G401 (cell line): Measurements from ENCODE around the gene ANKRD52. TPM values are rescaled to one million over a fixed set of nuclear protein-coding genes. Genes with fewer than 3 reads are reported as not detected.
"Not testable (repeated sequence)": the region's sequence is repeated elsewhere in the genome, so short reads cannot be mapped to it uniquely, and the experiment has no call there.

Source experiments
- DNase-seq: peaks from one replicate; pipeline ENCODE4 v3.0.0-alpha.2; 2015; ENCODE audit warnings: low spot score
- in situ Hi-C: cut with HindIII; loops from 2 replicates; pipeline ENCODE4 v1.10.0; 2016; ENCODE audit warnings: low sequenced_read_pairs, mixed read lengths
- total RNA-seq: library from RNA; depleted of rRNA; stranded (reverse); fragments of >200 nt; shearing (Covaris generic); gene quantifications from 2 replicates; pipeline ENCODE4 v1.2.3, GENCODE V29; 2014

Gene ANKRD52
- total RNA-seq, 1 experiment from 2014 or later: 6.2 TPM

- in situ Hi-C loops: no loop called here
These were observed 36.2 kb downstream of the ANKRD52 start, which contains the start of gene RNF41 for GRCh38 chr12:56221757-56222530. Gene RNF41, minus strand, starts transcription at chr12:56221922. Its CDS starts 7,875 bp downstream, at chr12:56214047.

GRCh38 chr12:56221232-56221756 is 36.9 kb downstream of the ANKRD52 start:
- in situ Hi-C loops: no loop called here

More at GRCh38 chr12:56221757-56222530, 36.2 kb downstream of the ANKRD52 start, which contains the start of gene RNF41:
- peak; percentile 99 for DNase-seq

GRCh38 chr12:56220611-56221231 is 37.5 kb downstream of the ANKRD52 start:
- in situ Hi-C loops: no loop called here
- no peak for DNase-seq

More at GRCh38 chr12:56221232-56221756, 36.9 kb downstream of the ANKRD52 start:
- DNase-seq: peak; percentile 64

- no peak for DNase-seq
- in situ Hi-C loops: no loop called here
These were observed 38.3 kb downstream of the ANKRD52 start for GRCh38 chr12:56219840-56220239.

GRCh38 chr12:56216461-56216860 is 41.7 kb downstream of the ANKRD52 start:
- in situ Hi-C loops: no loop called here
- DNase-seq: peak; percentile 91

- no peak for DNase-seq
- in situ Hi-C loops: no loop called here
These were observed 44.3 kb downstream of the ANKRD52 start for GRCh38 chr12:56213878-56214277.

GRCh38 chr12:56212361-56212760 is 45.8 kb downstream of the ANKRD52 start:
- in situ Hi-C loops: no loop called here

GRCh38 chr12:56208006-56208405 is 50.2 kb downstream of the ANKRD52 start:
- DNase-seq: no peak
- in situ Hi-C loops: loop anchor here (10.0 kb wide), 1 partner anchor 87 kb away; no protein-coding TSS in a partner anchor

More at GRCh38 chr12:56212361-56212760, 45.8 kb downstream of the ANKRD52 start:
- no peak for DNase-seq

- DNase-seq: peak; percentile 63
- in situ Hi-C loops: loop anchor here (10.0 kb wide), 1 partner anchor 88 kb away; no protein-coding TSS in a partner anchor
These were observed 51.6 kb downstream of the ANKRD52 start for GRCh38 chr12:56206452-56207166.

- in situ Hi-C loops: loop anchor here (10.0 kb wide), 1 partner anchor 89 kb away; no protein-coding TSS in a partner anchor
- DNase-seq: no peak
These were observed 52.7 kb downstream of the ANKRD52 start for GRCh38 chr12:56205445-56205844.

- in situ Hi-C loops: loop anchor here (10.0 kb wide), 1 partner anchor 91 kb away; no protein-coding TSS in a partner anchor
- DNase-seq: no peak
These were observed 53.9 kb downstream of the ANKRD52 start for GRCh38 chr12:56204275-56204674.

- in situ Hi-C loops: loop anchor here (10.0 kb wide), 1 partner anchor 92 kb away; no protein-coding TSS in a partner anchor
- DNase-seq: no peak
These were observed 55.3 kb downstream of the ANKRD52 start for GRCh38 chr12:56202838-56203237.

GRCh38 chr12:56202366-56202765 is 55.8 kb downstream of the ANKRD52 start:
- DNase-seq: no peak
- in situ Hi-C loops: loop anchor here (10.0 kb wide), 1 partner anchor 92 kb away; no protein-coding TSS in a partner anchor

GRCh38 chr12:56198836-56199235 is 59.3 kb downstream of the ANKRD52 start:
- no peak for DNase-seq
- in situ Hi-C loops: no loop called here

GRCh38 chr12:56197921-56198635 is 60.1 kb downstream of the ANKRD52 start:
- DNase-seq: no peak
- in situ Hi-C loops: no loop called here

GRCh38 chr12:56196818-56197550 is 61.2 kb downstream of the ANKRD52 start:
- DNase-seq, in situ Hi-C loops: not testable (repeated sequence)

- peak; percentile 89 for DNase-seq
- in situ Hi-C loops: loop anchor here (5.0 kb wide), 1 partner anchor 76 kb away; the partner anchor contains the start of genes RPL41 and ZC3H10
These were observed 65.1 kb downstream of the ANKRD52 start for GRCh38 chr12:56193025-56193578.
